ENCODE measurements around the gene ATP6V1C2.
"Not testable (repeated sequence)": the region's sequence is repeated elsewhere in the genome, so short reads cannot be mapped to it uniquely, and the experiment has no call there.

ATP6V1C2 gene

DNA sequence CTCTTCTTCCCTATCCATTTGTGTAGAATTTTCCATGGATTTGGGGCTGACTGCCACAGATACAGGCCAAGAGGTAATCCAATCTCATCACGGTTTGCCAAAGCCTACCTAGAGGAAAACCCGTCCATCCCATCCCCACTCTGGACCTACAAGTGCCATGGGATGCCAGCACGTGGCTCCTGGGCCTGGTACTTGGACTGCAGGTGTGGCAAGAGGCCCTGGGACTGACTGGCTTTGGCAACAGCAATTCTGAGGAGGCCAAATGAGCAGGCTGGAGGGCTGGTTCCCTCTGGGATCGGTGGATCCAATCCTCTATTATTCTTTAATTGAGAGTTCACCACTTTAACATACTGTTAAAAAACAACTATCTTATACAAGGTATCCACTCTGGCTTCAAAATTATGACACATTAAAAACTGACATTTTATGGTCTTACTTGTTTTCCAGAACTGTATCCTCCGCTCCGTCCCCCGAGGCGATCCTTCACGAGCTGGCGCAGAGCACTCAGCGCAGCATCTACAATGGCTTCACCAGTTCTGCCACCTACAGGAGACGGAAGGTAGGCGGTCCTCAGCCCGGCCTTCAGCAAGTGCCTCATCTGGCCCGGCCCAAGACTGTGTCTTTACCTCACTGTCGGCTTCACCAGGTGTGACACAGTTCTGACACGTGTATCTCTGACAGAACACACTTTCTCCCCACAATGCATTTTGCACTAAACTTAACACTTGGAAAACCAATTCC is 71.4 kb downstream of the ATP6V1C2 start:
- CTCF ChIA-PET = no interaction called here
- Mint-ChIP-seq H3K36me3 (peaks cover 57% of the 10 kb centered on the region), H3K4me1 (peaks cover 21% of the 10 kb centered on the region), H3K27ac (peak overlapping the region; percentile 6), H3K27me3 (no peaks in the 10 kb centered on the region), H3K4me3 (no peak overlapping the region), H3K9me3 (no peaks in the 10 kb centered on the region)
- no peak for DNase-seq

DNA sequence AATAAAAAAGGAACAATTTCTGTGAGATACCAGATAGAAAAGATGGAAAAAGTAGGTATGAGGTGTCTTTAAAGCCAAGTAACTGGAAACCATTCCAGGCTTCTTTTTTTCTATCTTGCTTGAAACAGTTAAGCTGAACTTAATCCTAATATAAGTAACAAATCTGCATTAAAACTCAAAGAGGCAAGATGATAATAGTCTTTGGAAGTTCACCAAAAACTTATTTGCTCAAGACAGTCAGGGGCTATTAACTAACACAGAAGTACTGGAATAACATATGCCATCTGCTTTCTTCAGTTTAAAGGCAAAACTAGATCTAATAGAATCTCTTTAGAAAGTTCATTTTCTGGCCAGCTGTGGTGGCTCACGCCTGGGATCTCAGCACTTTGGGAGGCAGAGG is 72.4 kb downstream of the ATP6V1C2 start:
- Mint-ChIP-seq H3K4me3 (no peak overlapping the region), H3K36me3 (peaks cover 53% of the 10 kb centered on the region), H3K27me3 (no peaks in the 10 kb centered on the region), H3K9me3 (no peaks in the 10 kb centered on the region), H3K4me1 (peaks cover 21% of the 10 kb centered on the region), H3K27ac (no peak overlapping the region)
- CTCF ChIA-PET = no interaction called here
- DNase-seq = no peak

- no peak overlapping the region for H3K4me3 Mint-ChIP-seq
- CTCF ChIA-PET = no interaction called here
- H3K36me3 Mint-ChIP-seq = peaks cover 51% of the 10 kb centered on the region
- H3K27ac Mint-ChIP-seq = no peak overlapping the region
- peaks cover 21% of the 10 kb centered on the region for H3K4me1 Mint-ChIP-seq
- no peak for DNase-seq
- H3K27me3 Mint-ChIP-seq = no peaks in the 10 kb centered on the region
- no peaks in the 10 kb centered on the region for H3K9me3 Mint-ChIP-seq
Measured at GRCh38 chr2:10794876-10795275, 73.4 kb downstream of the ATP6V1C2 start.

DNA sequence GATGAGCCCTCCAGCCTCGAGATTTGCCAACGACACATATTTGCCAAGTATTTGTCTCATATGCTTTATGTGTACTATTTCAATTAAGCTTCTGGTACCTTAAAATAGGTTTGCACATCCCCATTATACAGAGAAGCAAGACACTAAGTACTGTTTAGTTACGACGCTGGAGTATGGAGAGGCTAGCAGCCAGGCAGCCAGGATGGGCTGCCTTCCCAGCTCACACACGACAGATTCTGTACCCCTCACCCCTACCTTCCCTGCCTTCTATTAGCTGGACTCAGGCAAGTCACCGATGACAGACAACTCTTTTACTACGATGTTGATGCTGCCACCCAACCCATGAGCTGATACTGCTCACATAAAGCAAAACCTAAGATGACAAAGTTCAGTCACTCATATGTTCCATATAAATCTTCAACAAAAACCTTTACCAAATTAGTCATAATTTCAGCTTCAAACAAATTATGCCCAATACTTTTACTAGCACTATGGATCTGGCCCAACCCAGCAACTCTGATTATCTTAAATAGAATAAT is 74.1 kb downstream of the ATP6V1C2 start:
- CTCF ChIA-PET = no interaction called here
- Mint-ChIP-seq H3K4me1 (peaks cover 17% of the 10 kb centered on the region), H3K27me3 (no peaks in the 10 kb centered on the region), H3K4me3 (no peak overlapping the region), H3K36me3 (peaks cover 48% of the 10 kb centered on the region), H3K9me3 (no peaks in the 10 kb centered on the region), H3K27ac (no peak overlapping the region)
- no peak for DNase-seq

DNA sequence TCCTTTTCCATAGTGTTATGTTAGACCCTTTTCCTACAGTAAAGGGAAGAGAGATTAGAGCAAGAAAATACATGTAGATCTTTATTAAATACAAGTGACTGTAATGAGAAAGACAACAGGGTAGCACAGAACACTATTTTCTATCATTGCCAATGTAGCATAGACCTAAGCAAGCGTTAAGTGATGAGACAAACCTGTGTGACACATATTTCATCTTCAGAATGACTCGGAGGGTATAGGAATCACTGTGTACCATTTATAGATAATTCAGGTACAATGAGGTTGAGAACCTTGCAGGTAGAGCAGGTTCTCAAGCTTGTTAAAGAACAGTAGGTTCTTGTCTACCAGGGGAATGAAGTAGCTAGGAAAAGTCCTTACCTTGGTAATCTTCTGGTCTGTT is 75.3 kb downstream of the ATP6V1C2 start:
- Mint-ChIP-seq H3K36me3 (peaks cover 41% of the 10 kb centered on the region), H3K4me1 (peaks cover 6% of the 10 kb centered on the region), H3K9me3 (no peaks in the 10 kb centered on the region), H3K4me3 (no peak overlapping the region), H3K27ac (no peak overlapping the region), H3K27me3 (no peaks in the 10 kb centered on the region)
- CTCF ChIA-PET = no interaction called here
- no peak for DNase-seq

GRCh38 chr2:10798783-10799182 is 77.4 kb downstream of the ATP6V1C2 start:
- no peaks in the 10 kb centered on the region for H3K4me1 Mint-ChIP-seq
- CTCF ChIA-PET = interaction anchor here (1.2 kb wide), 1 partner anchor 34 kb away, joined by 3 read pairs; no protein-coding TSS in a partner anchor
- no peaks in the 10 kb centered on the region for H3K9me3 Mint-ChIP-seq
- no peak for DNase-seq
- H3K27ac Mint-ChIP-seq = no peak overlapping the region
- peaks cover 29% of the 10 kb centered on the region for H3K36me3 Mint-ChIP-seq
- H3K27me3 Mint-ChIP-seq = no peaks in the 10 kb centered on the region
- no peak overlapping the region for H3K4me3 Mint-ChIP-seq

GRCh38 chr2:10800163-10800562 is 78.7 kb downstream of the ATP6V1C2 start:
- no peaks in the 10 kb centered on the region for H3K9me3 Mint-ChIP-seq
- H3K36me3 Mint-ChIP-seq = peaks cover 26% of the 10 kb centered on the region
- CTCF ChIA-PET = no interaction called here
- no peak for DNase-seq
- H3K27ac Mint-ChIP-seq = no peak overlapping the region
- H3K4me3 Mint-ChIP-seq = no peak overlapping the region
- no peaks in the 10 kb centered on the region for H3K27me3 Mint-ChIP-seq
- no peaks in the 10 kb centered on the region for H3K4me1 Mint-ChIP-seq

DNA sequence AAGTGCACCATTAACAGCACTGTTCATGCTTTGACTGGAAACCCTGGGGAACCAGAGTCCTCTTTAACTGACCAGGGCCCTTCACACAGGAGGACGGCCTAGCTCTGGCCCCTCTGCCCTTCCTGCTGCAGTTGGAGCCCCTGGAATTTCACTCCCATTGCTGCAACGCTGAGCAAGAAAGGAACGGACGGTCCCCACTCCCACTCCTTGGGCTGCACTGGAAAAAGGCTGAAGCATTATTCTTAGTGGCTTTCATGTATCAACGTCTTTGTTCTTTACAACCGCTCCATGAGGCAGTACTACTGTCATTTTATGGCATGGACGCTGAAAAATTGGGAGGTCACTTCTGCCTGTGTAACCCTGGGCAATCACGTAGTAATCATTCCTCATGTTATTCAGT is 81.2 kb downstream of the ATP6V1C2 start:
- CTCF ChIA-PET = no interaction called here
- H3K36me3 Mint-ChIP-seq = peaks cover 27% of the 10 kb centered on the region

DNA sequence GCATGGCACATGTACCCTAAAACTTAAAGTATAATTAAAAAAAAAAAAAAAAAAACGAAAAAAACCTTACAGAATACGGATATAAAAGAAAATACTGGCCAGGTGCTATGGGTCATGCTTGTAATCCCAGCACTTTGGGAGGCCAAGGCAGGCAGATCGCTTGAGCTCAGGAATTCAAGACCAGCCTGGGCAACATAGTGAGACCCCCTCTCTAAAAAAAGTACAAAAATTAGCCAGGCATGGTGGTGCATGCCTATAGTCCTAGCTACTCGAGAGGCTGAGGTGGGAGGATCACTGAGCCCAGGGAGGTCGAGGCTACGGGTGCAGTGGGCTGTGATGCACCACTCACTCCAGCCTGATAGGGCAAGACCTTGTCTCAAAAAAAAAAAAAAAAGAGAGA is 84.6 kb downstream of the ATP6V1C2 start:
- Mint-ChIP-seq H3K36me3 (peaks cover 30% of the 10 kb centered on the region), H3K4me1 (peaks cover 37% of the 10 kb centered on the region)
- H3K27me3 Mint-ChIP-seq, H3K4me3 Mint-ChIP-seq, DNase-seq, H3K9me3 Mint-ChIP-seq, CTCF ChIA-PET, H3K27ac Mint-ChIP-seq: not testable (repeated sequence)

More for the DNA sequence above, 81.2 kb downstream of the ATP6V1C2 start:
- no peak overlapping the region for H3K27ac Mint-ChIP-seq
- no peaks in the 10 kb centered on the region for H3K9me3 Mint-ChIP-seq
- no peak for DNase-seq
- H3K27me3 Mint-ChIP-seq = no peaks in the 10 kb centered on the region
- peaks cover 12% of the 10 kb centered on the region for H3K4me1 Mint-ChIP-seq
- H3K4me3 Mint-ChIP-seq = no peak overlapping the region

DNA sequence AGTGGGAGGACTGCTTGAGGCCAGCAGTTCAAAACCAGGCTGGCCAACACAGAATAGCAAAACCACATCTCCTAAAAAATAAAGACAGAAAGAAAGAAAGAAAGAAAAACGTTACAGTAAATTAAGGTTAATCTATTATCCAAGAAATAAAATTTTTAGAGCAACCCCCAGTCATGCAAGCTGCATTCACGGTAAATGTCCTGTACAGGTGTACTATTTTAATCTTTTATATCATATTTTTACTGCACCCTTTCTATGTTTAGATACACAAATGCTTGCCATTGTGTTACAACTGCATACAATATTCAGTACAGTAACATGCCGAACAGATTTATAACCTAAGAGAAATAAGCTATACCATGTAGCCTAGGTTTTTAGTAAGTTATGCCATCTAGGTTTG is 85.1 kb downstream of the ATP6V1C2 start:
- peaks cover 30% of the 10 kb centered on the region for H3K36me3 Mint-ChIP-seq
- CTCF ChIA-PET = interaction anchor here (0.6 kb wide), 1 partner anchor 17 kb away, joined by 3 read pairs; no protein-coding TSS in a partner anchor

DNA sequence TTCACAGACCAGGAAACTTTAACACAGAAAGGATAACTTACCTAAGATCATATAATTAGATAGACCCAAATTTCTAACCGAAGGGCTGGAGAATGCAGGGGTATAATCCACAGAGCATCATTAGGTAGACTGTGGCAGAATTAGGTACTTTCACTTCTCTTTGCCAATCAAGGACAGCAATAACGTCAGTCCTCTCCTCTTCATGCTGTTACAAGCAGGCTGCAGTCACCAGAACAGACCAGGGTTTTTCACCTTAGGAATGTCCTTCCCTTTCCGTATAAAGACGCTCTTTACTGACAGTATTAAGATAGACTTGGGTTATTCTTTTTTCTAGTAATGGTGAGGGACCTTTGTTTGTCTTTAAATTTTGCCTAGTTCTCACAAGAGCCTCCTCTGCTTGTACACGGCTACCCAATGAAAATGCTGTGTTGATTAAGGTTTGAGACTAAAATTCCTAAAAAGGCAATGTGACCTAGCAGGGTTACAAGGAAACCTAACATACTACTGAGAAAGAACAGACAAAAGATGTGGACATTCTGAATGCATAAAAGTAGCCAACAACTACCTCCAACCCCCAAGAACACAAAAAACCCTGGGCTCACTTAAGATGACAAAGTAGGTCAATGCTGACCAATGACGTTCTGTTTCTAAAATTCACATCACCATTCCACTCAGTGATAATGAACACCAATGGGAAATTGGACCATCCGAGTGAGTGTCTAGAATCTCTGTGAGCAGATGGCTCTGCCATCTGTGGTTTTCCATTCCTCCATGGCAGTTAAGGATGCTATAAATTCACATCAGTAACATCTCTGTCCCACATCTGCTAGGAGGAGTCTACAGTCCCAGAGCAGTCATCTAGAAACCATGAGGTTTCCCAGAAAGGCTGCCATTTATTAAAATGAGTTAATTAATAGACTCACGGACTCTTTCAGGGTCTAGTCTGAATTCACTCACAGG is 89.1 kb downstream of the ATP6V1C2 start:
- DNase-seq = no peak
- H3K4me3 Mint-ChIP-seq = peak overlapping the region; percentile 92
- peaks cover 19% of the 10 kb centered on the region for H3K27me3 Mint-ChIP-seq
- H3K4me1 Mint-ChIP-seq = peaks cover 48% of the 10 kb centered on the region
- CTCF ChIA-PET = no interaction called here
- peak overlapping the region; percentile 15 for H3K27ac Mint-ChIP-seq
- peaks cover 22% of the 10 kb centered on the region for H3K36me3 Mint-ChIP-seq
- no peaks in the 10 kb centered on the region for H3K9me3 Mint-ChIP-seq

More for the DNA sequence above, 85.1 kb downstream of the ATP6V1C2 start:
- Mint-ChIP-seq H3K27ac (no peak overlapping the region), H3K4me3 (no peak overlapping the region), H3K27me3 (no peaks in the 10 kb centered on the region), H3K4me1 (peaks cover 43% of the 10 kb centered on the region), H3K9me3 (no peaks in the 10 kb centered on the region)
- DNase-seq = no peak

- peak overlapping the region; percentile 92 for H3K4me3 Mint-ChIP-seq
- H3K27me3 Mint-ChIP-seq = peaks cover 29% of the 10 kb centered on the region
- H3K9me3 Mint-ChIP-seq = no peaks in the 10 kb centered on the region
- peak overlapping the region; percentile 93 for H3K27ac Mint-ChIP-seq
- peaks cover 22% of the 10 kb centered on the region for H3K36me3 Mint-ChIP-seq
- DNase-seq = peak; percentile 27
- peaks cover 47% of the 10 kb centered on the region for H3K4me1 Mint-ChIP-seq
- CTCF ChIA-PET = interaction anchor here (1.9 kb wide), 1 partner anchor 20 kb away, joined by 11 read pairs; no protein-coding TSS in a partner anchor
Measured at GRCh38 chr2:10811517-10811916, 90.1 kb downstream of the ATP6V1C2 start.

GRCh38 chr2:10812362-10813162 is 91.1 kb downstream of the ATP6V1C2 start, which contains the start of gene PDIA6:
TSS of gene PDIA6 (minus strand) at chr2:10812785. CDS start at chr2:10812696, 89 bp downstream.
- CTCF ChIA-PET = interaction anchor here (0.7 to 1.9 kb wide), 2 partner anchors 19 to 321 kb away, joined by 4 to 11 read pairs; a partner anchor contains a TSS
- no peaks in the 10 kb centered on the region for H3K9me3 Mint-ChIP-seq
- peaks cover 15% of the 10 kb centered on the region for H3K36me3 Mint-ChIP-seq
- peaks cover 37% of the 10 kb centered on the region for H3K4me1 Mint-ChIP-seq
- peak within 1 kb of the TSS; percentile 93 for H3K27ac Mint-ChIP-seq
- DNase-seq = peak; percentile 95
- H3K27me3 Mint-ChIP-seq = peaks cover 39% of the 10 kb centered on the region
- peak within 1 kb of the TSS; percentile 92 for H3K4me3 Mint-ChIP-seq
